ENCODE measurements around the gene CAD. TPM values are rescaled to one million over a fixed set of nuclear protein-coding genes. Genes with fewer than 3 reads are reported as not detected.

CAD gene
- total and polyA plus RNA-seq, 2 donors (not counting 1 experiment from before 2014, with no cell fraction given): 35.6 to 48.5 TPM

DNA sequence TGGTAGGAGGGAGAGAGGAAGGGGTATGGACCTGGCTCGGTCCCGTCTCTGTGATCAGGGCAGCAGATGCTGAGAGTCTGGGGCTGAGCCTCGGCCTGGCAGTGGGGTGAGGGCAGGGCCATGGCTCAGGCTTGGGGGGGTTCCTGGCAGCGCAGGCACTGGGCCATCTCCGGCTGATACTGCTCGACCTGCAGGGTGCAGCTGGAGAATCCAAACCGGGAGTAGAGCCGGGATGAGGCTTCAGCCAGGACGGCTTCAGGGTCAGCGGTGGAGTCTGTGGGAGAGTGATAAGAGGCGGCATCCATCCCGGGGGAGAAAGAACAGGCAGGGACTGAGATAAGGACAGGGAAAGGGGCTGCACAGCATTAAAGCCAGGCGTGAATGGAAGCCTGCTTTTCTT is 38.0 kb downstream of the CAD start:
- Histone ChIP-seq H3K4me1 (ENCODE audit: control insufficient read depth in 2 of 2, insufficient read depth in 2 of 2, low read length in 2 of 2) (peaks cover 0 to 3% of the 10 kb centered on the region in 2 donors), H3K27me3 (replicated peaks in 1 of 4; ENCODE audit: control extremely low read depth in 1 of 4, control insufficient read depth in 3 of 4, insufficient read depth in 4 of 4, low read length in 3 of 4) (peaks cover 0 to 62% (median 16%) of the 10 kb centered on the region in 4 experiments), H3K9ac (ENCODE audit: low read length) (no peak overlapping the region), H3K36me3 (replicated peaks in 1 of 2; ENCODE audit: control extremely low read depth in 1 of 2, control insufficient read depth in 1 of 2, extremely low read depth in 1 of 2, insufficient read depth in 2 of 2, low read length in 1 of 2) (no peaks in the 10 kb centered on the region), H2AFZ (ENCODE audit: insufficient read depth, low read depth, low read length, poor library complexity, severe bottlenecking) (no peak overlapping the region), H3K4me3 (ENCODE audit: control extremely low read depth in 1 of 5, extremely low read depth in 1 of 5, insufficient read depth in 1 of 5, low read depth in 2 of 5, low read length in 4 of 5) (no peak overlapping the region), H3K79me2 (ENCODE audit: control insufficient read depth, insufficient read depth, low read length) (no peaks in the 10 kb centered on the region), H4K20me1 (ENCODE audit: control insufficient read depth, insufficient read depth, low read length, poor library complexity, severe bottlenecking) (no peaks in the 10 kb centered on the region), H3K9me3 (ENCODE audit: control extremely low read depth in 1 of 3, control insufficient read depth in 2 of 3, insufficient read depth in 1 of 3, low read length in 2 of 3) (peaks cover 0 to 6% (median 0%) of the 10 kb centered on the region in 3 donors), H3K4me2 (replicated peaks; ENCODE audit: low read depth, low read length, poor library complexity, severe bottlenecking) (no peak overlapping the region), H3K27ac (ENCODE audit: low read length in 2 of 2) (no peak overlapping the region)
- ATAC-seq (ENCODE audit: low read depth) (no peak), DNase-seq (no peak)
- H3K27me3 Mint-ChIP-seq: peaks cover 64% of the 10 kb centered on the region
- 79% methylated on average over 12 of the region's 13 CpGs for WGBS (ENCODE audit: insufficient coverage)
- TF ChIP-seq, protein P1, sequence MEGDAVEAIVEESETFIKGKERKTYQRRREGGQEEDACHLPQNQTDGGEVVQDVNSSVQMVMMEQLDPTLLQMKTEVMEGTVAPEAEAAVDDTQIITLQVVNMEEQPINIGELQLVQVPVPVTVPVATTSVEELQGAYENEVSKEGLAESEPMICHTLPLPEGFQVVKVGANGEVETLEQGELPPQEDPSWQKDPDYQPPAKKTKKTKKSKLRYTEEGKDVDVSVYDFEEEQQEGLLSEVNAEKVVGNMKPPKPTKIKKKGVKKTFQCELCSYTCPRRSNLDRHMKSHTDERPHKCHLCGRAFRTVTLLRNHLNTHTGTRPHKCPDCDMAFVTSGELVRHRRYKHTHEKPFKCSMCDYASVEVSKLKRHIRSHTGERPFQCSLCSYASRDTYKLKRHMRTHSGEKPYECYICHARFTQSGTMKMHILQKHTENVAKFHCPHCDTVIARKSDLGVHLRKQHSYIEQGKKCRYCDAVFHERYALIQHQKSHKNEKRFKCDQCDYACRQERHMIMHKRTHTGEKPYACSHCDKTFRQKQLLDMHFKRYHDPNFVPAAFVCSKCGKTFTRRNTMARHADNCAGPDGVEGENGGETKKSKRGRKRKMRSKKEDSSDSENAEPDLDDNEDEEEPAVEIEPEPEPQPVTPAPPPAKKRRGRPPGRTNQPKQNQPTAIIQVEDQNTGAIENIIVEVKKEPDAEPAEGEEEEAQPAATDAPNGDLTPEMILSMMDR (IDR thresholded peaks at IDR 0.05): no peak
- TF ChIP-seq EZH2 (IDR thresholded peaks at IDR 0.05; ENCODE audit: borderline replicate concordance, insufficient read depth, low read depth, low read length, poor library complexity, severe bottlenecking): no peak
- no peak overlapping the region for H3K4me3 Mint-ChIP-seq
- intact Hi-C loops (cut with micrococcal nuclease): no loop called here
- H3K9me3 Mint-ChIP-seq (ENCODE audit: insufficient read depth): no peaks in the 10 kb centered on the region
- no peaks in the 10 kb centered on the region for H3K4me1 Mint-ChIP-seq
- ChIA-PET CTCF (no interaction called here), POLR2A (no interaction called here)
- no peak overlapping the region for H3K27ac Mint-ChIP-seq

DNA sequence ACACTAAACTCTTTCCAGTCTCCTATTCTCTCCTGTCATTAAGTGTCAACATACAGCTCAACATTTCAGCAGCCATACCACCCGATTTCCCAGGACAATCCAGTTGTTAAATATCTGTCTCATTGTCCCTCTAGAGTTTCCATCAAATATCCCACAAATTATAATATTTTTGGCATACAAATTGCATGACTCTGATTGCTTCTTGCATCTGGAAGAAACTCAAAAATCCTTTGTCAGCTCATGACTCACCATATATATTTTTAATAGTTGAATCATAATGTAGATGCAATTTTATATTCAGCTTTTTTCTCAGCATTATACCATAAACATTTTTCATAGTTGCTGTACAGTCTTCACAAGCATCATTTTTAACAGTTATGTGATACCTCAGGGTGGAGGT is 38.5 kb downstream of the CAD start:
- Mint-ChIP-seq H3K27me3 (peaks cover 69% of the 10 kb centered on the region), H3K27ac (no peak overlapping the region), H3K4me1 (no peaks in the 10 kb centered on the region), H3K4me3 (no peak overlapping the region), H3K9me3 (ENCODE audit: insufficient read depth) (no peaks in the 10 kb centered on the region)
- 38% methylated on average over 1 of the region's 1 CpG for WGBS (ENCODE audit: insufficient coverage)
- ATAC-seq (ENCODE audit: low read depth) (no peak), DNase-seq (no peak)
- intact Hi-C loops (cut with micrococcal nuclease): no loop called here
- H4K20me1 ChIP-seq (ENCODE audit: control insufficient read depth, insufficient read depth, low read length, poor library complexity, severe bottlenecking): no peaks in the 10 kb centered on the region
- H3K4me3 ChIP-seq (ENCODE audit: control extremely low read depth in 1 of 5, extremely low read depth in 1 of 5, insufficient read depth in 1 of 5, low read depth in 2 of 5, low read length in 4 of 5): no peak overlapping the region
- no peaks in the 10 kb centered on the region for H3K4me1 ChIP-seq (ENCODE audit: control insufficient read depth in 2 of 2, insufficient read depth in 2 of 2, low read length in 2 of 2)
- H3K9ac ChIP-seq (ENCODE audit: low read length): no peak overlapping the region
- no peaks in the 10 kb centered on the region for H3K36me3 ChIP-seq (replicated peaks in 1 of 2; ENCODE audit: control extremely low read depth in 1 of 2, control insufficient read depth in 1 of 2, extremely low read depth in 1 of 2, insufficient read depth in 2 of 2, low read length in 1 of 2)
- peaks cover 0 to 65% (median 16%) of the 10 kb centered on the region in 4 experiments for H3K27me3 ChIP-seq (replicated peaks in 1 of 4; ENCODE audit: control extremely low read depth in 1 of 4, control insufficient read depth in 3 of 4, insufficient read depth in 4 of 4, low read length in 3 of 4)
- ChIA-PET CTCF (no interaction called here), POLR2A (no interaction called here)
- H3K9me3 ChIP-seq (ENCODE audit: control extremely low read depth in 1 of 3, control insufficient read depth in 2 of 3, insufficient read depth in 1 of 3, low read length in 2 of 3): peaks cover 0 to 4% (median 0%) of the 10 kb centered on the region in 3 donors
- H3K27ac ChIP-seq (ENCODE audit: low read length in 2 of 2): no peak overlapping the region
- TF ChIP-seq EZH2 (IDR thresholded peaks at IDR 0.05; ENCODE audit: borderline replicate concordance, insufficient read depth, low read depth, low read length, poor library complexity, severe bottlenecking): no peak
- TF ChIP-seq, protein P1 (IDR thresholded peaks at IDR 0.05): no peak
- no peaks in the 10 kb centered on the region for H3K79me2 ChIP-seq (ENCODE audit: control insufficient read depth, insufficient read depth, low read length)
- H2AFZ ChIP-seq (ENCODE audit: insufficient read depth, low read depth, low read length, poor library complexity, severe bottlenecking): no peak overlapping the region
- H3K4me2 ChIP-seq (replicated peaks; ENCODE audit: low read depth, low read length, poor library complexity, severe bottlenecking): no peak overlapping the region

All from B cell (primary cell).